ENCODE data around the gene IQSEC1. TPM values are rescaled to one million over a fixed set of nuclear protein-coding genes. Genes with fewer than 3 reads are reported as not detected.

The IQSEC1 gene
- polyA plus RNA-seq, 1 experiment: 3.6 TPM

DNA sequence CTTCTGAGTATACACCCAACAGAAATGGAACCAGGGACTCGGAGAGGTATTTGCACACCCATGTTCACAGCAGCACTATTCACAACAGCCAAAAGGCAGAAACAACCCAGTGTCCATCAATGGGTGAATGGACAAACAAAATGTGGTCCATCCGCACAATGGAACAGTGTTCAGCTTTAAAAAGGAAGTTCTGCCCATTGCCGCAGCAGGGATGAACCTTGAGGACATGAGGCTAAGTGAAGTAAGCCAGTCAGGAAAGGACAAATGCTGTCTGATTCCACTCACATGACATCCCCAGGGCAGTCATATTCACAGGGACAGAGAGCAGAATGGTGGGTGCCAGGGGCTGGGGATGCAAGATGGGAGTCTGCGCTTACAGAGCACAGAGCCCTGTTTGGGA, 7.5 kb downstream of the IQSEC1 start:
- Histone ChIP-seq H3K27ac (ENCODE audit: low read depth, low read length) (no peak overlapping the region), H3K27me3 (ENCODE audit: control insufficient read depth, insufficient read depth, low read length) (peaks cover 17% of the 10 kb centered on the region), H3K4me3 (ENCODE audit: low read depth, low read length) (no peak overlapping the region), H3K9me3 (ENCODE audit: control insufficient read depth, insufficient read depth, low read length) (no peaks in the 10 kb centered on the region; the same call in 1 of the 2 replicates)
- CTCF ChIA-PET: no interaction called here
- DNase-seq (ENCODE audit: low read depth, low spot score): no peak
- POLR2A ChIA-PET: no interaction called here
- TF ChIP-seq CTCF (IDR thresholded peaks at IDR 0.05; ENCODE audit: low read depth, low read length): no peak

DNA sequence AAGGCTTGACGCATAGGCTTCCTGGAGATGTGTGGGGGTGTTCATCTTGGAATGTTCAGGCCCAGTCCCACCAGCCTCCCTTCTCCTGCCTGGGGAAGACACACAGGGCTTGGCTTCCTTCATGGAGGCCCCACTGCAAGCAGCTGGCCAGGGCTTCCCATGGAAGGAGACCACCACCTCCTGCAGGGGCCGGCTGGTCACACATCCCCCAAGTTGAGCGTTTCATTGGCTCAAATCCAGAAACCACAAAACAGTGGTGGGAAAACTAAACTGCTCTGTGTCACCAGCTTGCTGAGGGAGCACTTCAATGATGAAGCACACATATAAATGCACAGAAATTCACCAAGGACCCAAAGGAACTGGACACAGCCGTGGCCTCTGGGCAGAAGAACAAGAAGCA, 8.3 kb downstream of the IQSEC1 start:
- no peak for TF ChIP-seq CTCF (IDR thresholded peaks at IDR 0.05; ENCODE audit: low read depth, low read length)
- POLR2A ChIA-PET: no interaction called here

DNA sequence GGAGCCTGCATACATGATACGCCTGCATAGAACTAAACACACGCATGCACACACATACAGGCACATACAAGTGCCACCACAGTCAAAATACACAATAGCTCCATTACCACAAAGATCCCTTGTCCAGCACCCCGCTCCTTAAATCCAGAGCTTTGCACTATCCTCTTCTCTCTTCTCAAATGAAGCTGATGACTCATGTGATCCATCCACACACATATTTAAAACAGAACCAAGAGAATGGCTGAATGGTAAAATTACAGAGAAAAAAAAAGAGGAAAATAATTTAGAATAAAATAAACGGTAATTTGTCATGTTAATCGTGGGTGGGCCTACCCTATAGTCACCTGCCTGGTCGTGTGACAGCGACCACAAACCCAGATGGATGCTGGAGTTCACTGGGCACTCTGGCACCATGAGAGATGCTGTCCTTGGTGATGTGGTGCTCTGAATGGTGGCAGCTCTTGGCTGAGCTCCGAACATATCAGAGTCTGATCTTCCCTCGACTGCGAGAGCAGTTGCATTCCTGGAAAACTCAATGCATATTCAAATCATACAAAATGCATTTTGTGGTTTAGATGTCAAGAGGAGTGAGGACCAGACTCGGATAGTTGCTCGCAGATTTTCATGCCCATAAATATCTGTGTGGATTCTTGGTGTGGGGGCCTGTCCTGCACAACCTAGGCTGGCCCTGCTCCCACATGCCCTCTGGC, 8.9 kb downstream of the IQSEC1 start:
- no peak for TF ChIP-seq CTCF (IDR thresholded peaks at IDR 0.05; ENCODE audit: low read depth, low read length)
- DNase-seq (ENCODE audit: low read depth, low spot score): no peak
- Histone ChIP-seq H3K27me3 (ENCODE audit: control insufficient read depth, insufficient read depth, low read length) (peaks cover 23% of the 10 kb centered on the region), H3K27ac (ENCODE audit: low read depth, low read length) (no peak overlapping the region), H3K9me3 (ENCODE audit: control insufficient read depth, insufficient read depth, low read length) (no peaks in the 10 kb centered on the region; the same call in 1 of the 2 replicates), H3K4me3 (ENCODE audit: low read depth, low read length) (no peak overlapping the region)
- POLR2A ChIA-PET: no interaction called here
- CTCF ChIA-PET: no interaction called here

More for the DNA sequence above, 8.3 kb downstream of the IQSEC1 start:
- CTCF ChIA-PET: no interaction called here
- no peak overlapping the region for H3K4me3 ChIP-seq (ENCODE audit: low read depth, low read length)
- DNase-seq (ENCODE audit: low read depth, low spot score): no peak
- H3K27me3 ChIP-seq (ENCODE audit: control insufficient read depth, insufficient read depth, low read length): peaks cover 20% of the 10 kb centered on the region
- no peak overlapping the region for H3K27ac ChIP-seq (ENCODE audit: low read depth, low read length)
- H3K9me3 ChIP-seq (ENCODE audit: control insufficient read depth, insufficient read depth, low read length): no peaks in the 10 kb centered on the region; the same call in 1 of the 2 replicates

- DNase-seq (ENCODE audit: low read depth, low spot score): no peak
- Histone ChIP-seq H3K9me3 (ENCODE audit: control insufficient read depth, insufficient read depth, low read length) (no peaks in the 10 kb centered on the region; the same call in 1 of the 2 replicates), H3K27me3 (ENCODE audit: control insufficient read depth, insufficient read depth, low read length) (peaks cover 28% of the 10 kb centered on the region), H3K4me3 (ENCODE audit: low read depth, low read length) (no peak overlapping the region), H3K27ac (ENCODE audit: low read depth, low read length) (no peak overlapping the region)
- ChIA-PET CTCF (no interaction called here), POLR2A (no interaction called here)
- no peak for TF ChIP-seq CTCF (IDR thresholded peaks at IDR 0.05; ENCODE audit: low read depth, low read length)
Measured at GRCh38 chr3:13063225-13063624, 10.0 kb downstream of the IQSEC1 start.

DNA sequence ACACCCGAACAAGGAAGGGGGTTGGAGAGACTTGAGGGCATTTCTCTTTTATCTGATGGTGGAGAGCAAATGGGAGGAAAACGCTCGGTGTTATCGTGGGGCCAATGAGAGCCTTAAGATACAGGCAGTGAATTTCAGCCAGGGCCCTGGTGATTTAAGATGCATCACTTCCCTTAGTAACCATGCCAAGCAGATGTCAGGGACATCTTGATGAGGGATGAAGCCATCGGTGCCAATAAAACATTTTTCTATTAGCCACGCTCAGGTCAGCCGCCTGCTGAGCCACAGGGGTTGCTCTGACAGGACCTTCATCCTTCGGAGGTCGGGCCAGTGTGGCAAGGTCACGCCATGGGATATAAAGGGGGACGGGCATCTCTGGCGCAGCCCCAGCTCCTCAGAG, 10.6 kb downstream of the IQSEC1 start:
- POLR2A ChIA-PET: no interaction called here

More for the DNA sequence above, 10.6 kb downstream of the IQSEC1 start:
- CTCF ChIA-PET: interaction anchor here (1.1 kb wide), 1 partner anchor 30 kb away, joined by 3 read pairs; no protein-coding TSS in a partner anchor
- peaks cover 29% of the 10 kb centered on the region for H3K27me3 ChIP-seq (ENCODE audit: control insufficient read depth, insufficient read depth, low read length)
- TF ChIP-seq CTCF (IDR thresholded peaks at IDR 0.05; ENCODE audit: low read depth, low read length): no peak
- no peak overlapping the region for H3K4me3 ChIP-seq (ENCODE audit: low read depth, low read length)
- no peaks in the 10 kb centered on the region; the same call in 1 of the 2 replicates for H3K9me3 ChIP-seq (ENCODE audit: control insufficient read depth, insufficient read depth, low read length)
- no peak overlapping the region for H3K27ac ChIP-seq (ENCODE audit: low read depth, low read length)
- no peak for DNase-seq (ENCODE audit: low read depth, low spot score)

Data from AG04450 (cell line).